ENCODE measurements around the gene SIGLEC14.

The SIGLEC14 gene

GRCh38 chr19:51607920-51608562 lies 38.6 kb downstream of the SIGLEC14 start:
- DNase-seq: no peak

- no peak for DNase-seq
These were observed 39.5 kb downstream of the SIGLEC14 start for GRCh38 chr19:51607077-51607476.

- DNase-seq: no peak
These were observed 44.3 kb downstream of the SIGLEC14 start for GRCh38 chr19:51602189-51602854.

DNA sequence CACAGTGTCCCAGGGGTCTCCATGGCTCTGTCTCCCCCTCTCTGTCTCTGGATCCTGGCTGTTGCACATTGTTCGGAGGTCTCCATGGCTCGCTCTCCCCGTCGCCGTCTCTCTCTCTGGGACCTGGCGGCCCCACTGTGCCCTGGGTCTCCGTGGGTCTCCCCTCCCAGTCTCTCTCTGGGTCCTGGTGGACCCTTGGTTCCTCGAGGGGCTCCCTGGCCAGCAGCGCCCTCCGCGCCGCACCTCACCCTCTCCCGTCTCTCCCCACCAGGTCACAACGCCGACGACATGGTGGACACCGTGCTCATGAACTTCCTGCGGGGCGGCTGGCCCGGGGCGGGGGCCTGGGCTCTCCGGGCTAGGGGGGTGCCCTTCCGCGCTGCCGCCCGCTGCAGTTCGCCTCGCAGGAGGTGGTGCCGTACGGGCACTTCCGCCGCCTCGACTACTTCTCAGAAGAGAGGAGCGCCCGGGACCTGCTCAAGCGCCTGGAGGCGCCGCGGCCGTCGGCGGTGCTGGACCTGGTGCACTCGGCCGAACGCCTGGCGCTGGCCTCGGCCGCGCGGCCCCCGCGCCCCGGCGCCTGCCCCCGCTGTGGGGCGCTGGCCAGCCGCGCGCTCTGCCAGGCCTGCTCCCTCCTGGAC lies 45.6 kb downstream of the SIGLEC14 start:
- DNase-seq: no peak

DNA sequence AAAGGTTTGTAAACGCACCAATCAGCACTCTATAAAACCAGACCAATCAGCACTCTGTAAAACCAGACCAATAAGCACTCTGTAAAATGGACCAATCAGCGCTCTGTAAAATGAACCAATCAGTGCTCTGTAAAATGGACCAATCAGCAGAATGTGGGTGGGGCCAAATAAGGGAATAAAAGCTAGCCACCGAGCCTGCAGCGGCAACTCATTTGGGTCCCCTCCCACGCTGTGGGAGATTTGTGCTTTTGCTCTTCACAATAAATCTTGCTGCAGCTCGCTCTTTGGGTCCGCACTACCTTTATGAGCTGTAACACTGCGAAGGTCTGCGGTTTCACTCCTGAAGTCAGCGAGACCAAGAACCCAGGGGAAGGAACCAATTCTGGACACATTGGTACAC lies 47.5 kb downstream of the SIGLEC14 start:
- DNase-seq: no peak

GRCh38 chr19:51598159-51598915 lies 48.3 kb downstream of the SIGLEC14 start:
- DNase-seq: no peak

- no peak for DNase-seq
These were observed 51.1 kb downstream of the SIGLEC14 start for GRCh38 chr19:51595190-51596175.

GRCh38 chr19:51594774-51595109 lies 51.9 kb downstream of the SIGLEC14 start:
- DNase-seq: no peak

DNA sequence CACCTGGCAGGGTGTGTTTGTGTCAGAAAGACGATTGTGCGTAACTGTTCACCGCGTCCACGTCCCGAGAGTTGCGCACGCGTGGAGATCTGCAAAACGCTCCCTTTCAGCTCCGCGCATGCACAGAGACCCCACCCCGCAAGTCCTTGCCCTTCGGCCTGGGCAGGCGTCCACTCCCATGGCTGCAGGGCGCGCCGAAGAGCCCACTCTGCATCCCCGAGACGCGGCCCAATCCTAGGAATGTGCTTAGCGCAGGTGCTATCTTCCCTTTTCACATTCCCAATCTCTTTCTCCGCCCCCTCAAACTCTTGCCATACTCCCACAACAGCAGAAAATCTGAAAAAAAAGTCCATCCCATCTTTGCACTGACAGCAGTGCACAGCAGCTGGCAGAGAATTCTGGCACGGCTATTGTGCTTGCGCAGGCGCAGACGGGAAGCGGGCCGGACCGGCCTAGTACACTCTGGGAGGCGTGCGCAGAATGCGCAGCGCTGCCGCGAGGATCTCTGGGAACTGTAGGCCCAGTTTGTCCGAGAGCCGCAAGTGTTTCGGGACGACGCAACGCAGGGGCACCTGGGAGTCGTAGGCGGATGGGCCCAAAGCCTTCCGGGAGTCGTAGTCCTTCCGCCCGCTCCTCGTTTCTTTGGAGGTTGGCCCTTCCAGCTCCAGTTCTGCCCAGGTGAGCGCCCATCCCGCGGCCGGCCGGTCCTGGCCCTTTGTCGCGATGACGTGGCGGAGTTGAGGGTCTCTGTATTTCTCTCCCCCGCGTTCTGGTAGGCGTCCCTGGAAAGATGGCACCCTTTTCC lies 52.5 kb downstream of the SIGLEC14 start:
- peak; percentile 72 for DNase-seq

GRCh38 chr19:51593138-51593890 lies 53.3 kb downstream of the SIGLEC14 start:
- DNase-seq: no peak

Measured in SIG-M5 (cell line).